H1 (cell line): ENCODE data around the gene KLF7. TPM values are rescaled to one million over a fixed set of nuclear protein-coding genes. Genes with fewer than 3 reads are reported as not detected.

Experiments
- POLR2AphosphoS5 ChIP-seq: IDR thresholded peaks from 2 replicates; pipeline ENCODE4 v1.6.1; 2011; ENCODE audit warnings: low read depth, low read length
- polyA plus RNA-seq, 7 experiments: library from polyadenylated mRNA; depleted of rRNA in 3 of 7; stranded (reverse) in 5 of 7; unstranded in 2 of 7; fragments of >200 nt in 5 of 7; fragments of 200-250 nt in 2 of 7; gene quantifications; 1 replicate in 5 of 7; 2 replicates in 1 of 7; 4 replicates in 1 of 7; pipeline versions ENCODE4 v1.2.1 to v1.2.3, GENCODE V29; 2011 to 2013; ENCODE audit warnings: missing spikeins in 2 of 7, mixed read lengths in 2 of 7
- total RNA-seq: library from RNA; stranded (reverse); fragmentation: NEBNext Ultra II Directional; extraction: Animal tissue kit (Norgen Biotek cat#: 25700); gene quantifications from 2 replicates; pipeline ENCODE4 v1.2.1, GENCODE V29; 2021

The KLF7 gene
- total and polyA plus RNA-seq, 2 of the 8 experiments (the other 6 are each of a cell fraction or from before 2014, with no cell fraction given), result 9.6 to 23.3 TPM

DNA sequence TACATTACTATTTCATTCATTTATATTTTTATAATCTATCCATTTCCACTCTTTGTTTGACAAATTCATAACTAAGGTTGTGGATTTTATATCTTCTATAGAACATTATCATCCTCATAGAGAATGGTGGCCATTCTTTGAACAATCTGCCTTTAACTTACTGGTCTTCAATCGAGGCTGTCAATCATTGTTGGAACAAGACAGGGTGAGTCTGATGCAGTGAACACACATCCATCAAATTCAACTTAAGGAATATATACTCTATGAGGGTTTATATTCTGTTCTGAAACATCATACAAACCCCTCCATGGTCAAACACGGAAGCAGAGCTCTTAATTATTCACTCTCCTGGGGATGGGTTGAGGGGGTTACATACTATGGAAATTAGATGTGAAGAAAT is 28.3 kb upstream of the KLF7 start (continued):
- TF ChIP-seq POLR2AphosphoS5, result no peak
